Stomach (tissue), 9 donors: Measurements from ENCODE around the gene AP4E1. TPM values are rescaled to one million over a fixed set of nuclear protein-coding genes. Genes with fewer than 3 reads are reported as not detected.
A peak's percentile ranks its signal among the peaks of the same experiment; 100 is the strongest.

Experiments
- DNase-seq, 2 donors: peaks; one replicate each; pipeline versions ENCODE4 v3.0.0 to v3.0.0-alpha.2; 2013 to 2019
- H3K27ac ChIP-seq, 5 donors: fragments of 200-600 bp in 4 of 5; sonication (generic) in 4 of 5; one replicate each; pipeline ENCODE4 v1.5.1; 2013 to 2019; ENCODE audit warnings: mild to moderate bottlenecking in 1 of 5, moderate library complexity in 1 of 5
- H3K27me3 ChIP-seq, 3 donors: fragments of 200-600 bp; sonication (generic); one replicate each; pipeline ENCODE4 v1.5.1; 2017 to 2019; ENCODE audit warnings: mixed run types in 1 of 3
- H3K36me3 ChIP-seq, 4 donors: fragments of 200-600 bp; sonication (generic); 1 replicate in 3 of 4; 2 replicates in 1 of 4; pipeline ENCODE4 v1.5.1; 2016 to 2019
- H3K4me1 ChIP-seq, 4 donors: fragments of 200-600 bp; sonication (generic); one replicate each; pipeline ENCODE4 v1.5.1; 2016 to 2019
- H3K4me3 ChIP-seq, 4 donors: fragments of 200-600 bp; sonication (generic) in 3 of 4; one replicate each; pipeline ENCODE4 v1.5.1; 2016 to 2019; ENCODE audit warnings: mild to moderate bottlenecking in 1 of 4
- H3K9me3 ChIP-seq, 4 donors: fragments of 200-600 bp; sonication (generic); one replicate each; pipeline ENCODE4 v1.5.1; 2016 to 2019
- CTCF ChIP-seq, 7 experiments: fragments of 450-650 bp in 4 of 7; fragments of 200-600 bp in 3 of 7; sonication (generic) in 3 of 7; IDR thresholded peaks; one replicate each; pipeline ENCODE4 v1.5.1; 2016 to 2019; ENCODE audit warnings: antibody characterized with exemption in 7 of 7, control low read depth in 2 of 7, mild to moderate bottlenecking in 1 of 7
- EP300 ChIP-seq: sonication (generic); formaldehyde crosslinking; IDR thresholded peaks from one replicate; pipeline ENCODE4 v1.6.1; 2017; ENCODE audit warnings: antibody characterized with exemption
- POLR2A ChIP-seq, 4 donors: fragments of 450-650 bp; IDR thresholded peaks; one replicate each; pipeline ENCODE4 v1.6.1; 2016; ENCODE audit warnings: antibody characterized with exemption in 4 of 4, control low read depth in 2 of 4, mild to moderate bottlenecking in 1 of 4, moderate library complexity in 1 of 4
- POLR2AphosphoS5 ChIP-seq, 3 donors: sonication (generic); formaldehyde crosslinking; IDR thresholded peaks; one replicate each; pipeline ENCODE4 v1.6.1; 2016; ENCODE audit warnings: antibody characterized with exemption in 3 of 3
- WGBS, 5 donors: extraction: QIAGEN DNeasy Blood & Tissue Kit in 3 of 5; methylation state at CpG; one replicate each; pipeline versions ENCODE4 v1.1.5 to v1.1.7; 2013 to 2018; 5-methylcytosine and 5-hydroxymethylcytosine counted together
- intact Hi-C: fragments of 100-400 bp; cut with DNase I; formaldehyde crosslinking; loops from one replicate; pipeline ENCODE4 v1.15.1; 2023; ENCODE audit warnings: low total_unique reads
- polyA plus RNA-seq, 3 donors: library from polyadenylated mRNA; stranded (reverse); fragments of 200-250 nt; gene quantifications; one replicate each; pipeline ENCODE4 v1.2.3, GENCODE V29; 2013
- total RNA-seq, 5 donors: library from RNA; depleted of rRNA; stranded (reverse); fragments of >200 nt; gene quantifications; one replicate each; pipeline versions ENCODE4 v1.1.0 to v1.2.3, GENCODE V29; 2014 to 2016
- donor health status: healthy with polysubstance abuse.
- donor health status: Bipolar disorder and iron deficiency.
- donor health status: healthy.

The AP4E1 gene
- total and polyA plus RNA-seq, 8 donors, result 1.8 to 31.9 (median 7.6) TPM

- Histone ChIP-seq H3K4me1 (no peaks in the 10 kb centered on the region), H3K36me3 (peaks cover 0 to 51% (median 41%) of the 10 kb centered on the region in 4 donors), H3K9me3 (no peaks in the 10 kb centered on the region), H3K27me3 (no peaks in the 10 kb centered on the region), H3K27ac (no peak overlapping the region), H3K4me3 (no peak overlapping the region)
- WGBS, 5 donors, result 71 to 95% (median 83%) methylated on average over 4 of the region's 4 CpGs
- no peak for TF ChIP-seq POLR2A (IDR thresholded peaks at IDR 0.05)
- TF ChIP-seq CTCF (IDR thresholded peaks at IDR 0.05), result no peak
- no peak for TF ChIP-seq EP300
- TF ChIP-seq POLR2AphosphoS5 (IDR thresholded peaks at IDR 0.05), result no peak
- no peak for DNase-seq
- intact Hi-C loops, result no loop called here
These were observed 85.1 kb downstream of the AP4E1 start for GRCh38 chr15:50993598-50993997.

DNA sequence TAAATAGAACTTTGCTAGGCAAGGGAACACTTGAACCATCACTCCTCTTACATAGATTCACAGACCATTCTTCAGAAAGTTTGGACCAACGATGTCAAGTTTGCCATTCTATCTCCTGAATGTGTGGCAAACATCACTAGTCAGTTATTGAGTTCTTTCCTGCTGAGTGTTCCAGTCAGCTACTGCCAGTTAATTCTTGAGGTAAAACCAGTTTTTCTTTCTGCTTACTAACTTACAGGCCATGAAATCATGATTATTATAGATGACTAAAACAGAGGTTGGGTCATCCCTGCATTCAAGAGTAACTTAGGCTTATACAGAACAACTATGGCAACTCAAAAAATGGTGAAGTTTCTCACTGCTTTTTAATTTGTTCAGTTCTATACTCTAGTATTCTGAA lies 88.2 kb downstream of the AP4E1 start:
- WGBS, 5 donors, result 82 to 100% (median 94%) methylated on average over 1 of the region's 1 CpG
- TF ChIP-seq CTCF (IDR thresholded peaks at IDR 0.05), result no peak

DNA sequence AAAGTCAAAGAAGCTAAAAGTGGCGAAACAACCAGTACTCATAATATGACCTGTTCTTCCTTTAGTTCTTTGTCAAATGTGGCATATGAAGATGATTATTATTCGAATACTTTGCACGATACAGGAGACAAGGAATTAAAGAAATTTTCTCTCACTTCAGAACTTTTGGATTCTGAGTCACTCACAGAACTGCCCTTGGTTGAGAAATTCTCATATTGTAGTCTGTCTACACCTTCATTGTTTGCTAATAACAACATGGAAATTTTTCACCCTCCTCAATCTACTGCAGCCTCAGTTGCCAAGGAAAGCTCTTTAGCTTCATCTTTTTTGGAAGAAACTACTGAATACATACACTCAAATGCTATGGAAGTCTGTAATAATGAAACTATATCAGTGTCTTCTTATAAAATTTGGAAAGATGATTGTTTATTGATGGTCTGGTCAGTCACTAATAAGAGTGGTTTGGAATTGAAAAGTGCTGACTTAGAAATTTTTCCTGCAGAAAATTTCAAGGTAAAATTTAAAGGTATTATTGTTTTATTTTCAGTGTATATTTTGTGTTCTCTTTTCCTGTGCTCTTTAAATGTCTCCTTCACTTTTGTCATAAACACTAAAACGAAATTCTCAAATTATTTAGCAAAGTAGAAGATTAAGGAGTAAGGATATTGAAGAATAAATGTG lies 89.0 kb downstream of the AP4E1 start:
- no peaks in the 10 kb centered on the region for H3K4me1 ChIP-seq
- H3K27me3 ChIP-seq, result no peaks in the 10 kb centered on the region
- H3K27ac ChIP-seq, result no peak overlapping the region
- H3K4me3 ChIP-seq, result no peak overlapping the region
- 94 to 98% (median 95%) methylated on average over 4 of the region's 4 CpGs for WGBS, 5 donors
- intact Hi-C loops, result no loop called here
- H3K36me3 ChIP-seq, result peaks cover 0 to 73% (median 66%) of the 10 kb centered on the region in 4 donors
- H3K9me3 ChIP-seq, result no peaks in the 10 kb centered on the region
- no peak for DNase-seq
- no peak for TF ChIP-seq POLR2AphosphoS5 (IDR thresholded peaks at IDR 0.05)
- TF ChIP-seq POLR2A (IDR thresholded peaks at IDR 0.05), result no peak
- TF ChIP-seq CTCF (IDR thresholded peaks at IDR 0.05), result no peak
- TF ChIP-seq EP300, result no peak

More for the DNA sequence above, 88.2 kb downstream of the AP4E1 start:
- intact Hi-C loops, result no loop called here
- Histone ChIP-seq H3K4me3 (no peak overlapping the region), H3K9me3 (no peaks in the 10 kb centered on the region), H3K27me3 (no peaks in the 10 kb centered on the region), H3K36me3 (peaks cover 0 to 65% (median 60%) of the 10 kb centered on the region in 4 donors), H3K4me1 (no peaks in the 10 kb centered on the region), H3K27ac (no peak overlapping the region)
- no peak for DNase-seq

- WGBS, 5 donors, result 69 to 78% (median 71%) methylated on average over 3 of the region's 3 CpGs
- intact Hi-C loops, result no loop called here
- TF ChIP-seq EP300, result no peak
- TF ChIP-seq CTCF (IDR thresholded peaks at IDR 0.05), result no peak
- no peak for TF ChIP-seq POLR2A (IDR thresholded peaks at IDR 0.05)
- no peak for TF ChIP-seq POLR2AphosphoS5 (IDR thresholded peaks at IDR 0.05)
- Histone ChIP-seq H3K9me3 (no peaks in the 10 kb centered on the region), H3K4me1 (no peaks in the 10 kb centered on the region), H3K4me3 (no peak overlapping the region), H3K36me3 (peaks cover 0 to 69% (median 39%) of the 10 kb centered on the region in 4 donors), H3K27ac (no peak overlapping the region), H3K27me3 (no peaks in the 10 kb centered on the region)
- DNase-seq, result peak in 1 of 2 donors; percentile 18
These were observed 95.6 kb downstream of the AP4E1 start for GRCh38 chr15:51004103-51004551.
